H1 (cell line): ENCODE data around the gene CASP5. TPM values are rescaled to one million over a fixed set of nuclear protein-coding genes. Genes with fewer than 3 reads are reported as not detected.

Experiments used
- CTCF ChIA-PET: fragments of 300-600 bp; sonication (Branson Sonifier 250); formaldehyde crosslinking; loops from one replicate; lab custom pipeline; 2021; ENCODE audit not compliant: partially characterized antibody; lab: Charles Lee
- POLR2A ChIA-PET: fragments of 300-600 bp; sonication (Branson Sonifier 250); formaldehyde crosslinking; loops from one replicate; lab custom pipeline; 2021; ENCODE audit warnings: inconsistent platforms; ENCODE audit not compliant: partially characterized antibody; lab: Charles Lee
- DNase-seq, 2 experiments: peaks; one replicate each; pipeline versions ENCODE4 v3.0.0 to v3.0.0-alpha.2; 2010 to 2022; ENCODE audit warnings: low spot score in 2 of 2, low read depth in 1 of 2, mixed read lengths in 1 of 2
- FAIRE-seq: peaks from 2 replicates; lab custom pipeline; 2011; peaks lifted over from hg19 to GRCh38; lab: Jason Lieb, UNC
- H2AFZ ChIP-seq: 2 replicates; pipeline ENCODE4 v1.8.1; 2012; ENCODE audit warnings: low read length, inconsistent platforms
- H2AK5ac ChIP-seq: 2 replicates; pipeline ENCODE4 v1.6.1; 2013; ENCODE audit warnings: low read depth, low read length
- H2BK120ac ChIP-seq: replicated peaks from 2 replicates; pipeline ENCODE3; 2013; ENCODE audit warnings: low read depth, low read length, inconsistent platforms
- H2BK12ac ChIP-seq: 2 replicates; pipeline ENCODE4 v1.6.1; 2013; ENCODE audit warnings: low read depth, low read length
- H2BK15ac ChIP-seq: 2 replicates; pipeline ENCODE4 v1.6.1; 2013; ENCODE audit warnings: low read length
- H2BK20ac ChIP-seq: 2 replicates; pipeline ENCODE4 v1.6.1; 2013; ENCODE audit warnings: low read length
- H2BK5ac ChIP-seq: 2 replicates; pipeline ENCODE4 v1.6.1; 2013; ENCODE audit warnings: low read depth, low read length
- H3K14ac ChIP-seq: 2 replicates; pipeline ENCODE4 v1.6.1; 2013; ENCODE audit warnings: inconsistent platforms; ENCODE audit not compliant: insufficient read length
- H3K18ac ChIP-seq: 2 replicates; pipeline ENCODE4 v1.6.1; 2013; ENCODE audit warnings: low read length; ENCODE audit errors: extremely low read depth
- H3K23ac ChIP-seq: 2 replicates; pipeline ENCODE4 v1.6.1; 2013; ENCODE audit warnings: inconsistent platforms; ENCODE audit not compliant: insufficient read length
- H3K23me2 ChIP-seq: 2 replicates; pipeline ENCODE4 v1.6.1; 2013; ENCODE audit warnings: low read depth, low read length
- H3K27ac ChIP-seq: 2 replicates; pipeline ENCODE4 v1.6.1; 2011; ENCODE audit warnings: low read depth, low read length, inconsistent platforms
- H3K27me3 ChIP-seq, 4 experiments: replicated peaks in 1 of 4; 1 replicate in 1 of 4; 2 replicates in 3 of 4; pipeline versions ENCODE4 v1.6.1 to v1.8.1; 2011 to 2013; ENCODE audit warnings: low read length in 3 of 4, mild to moderate bottlenecking in 3 of 4, inconsistent platforms in 2 of 4, mixed read lengths in 2 of 4, moderate library complexity in 1 of 4; ENCODE audit not compliant: control insufficient read depth in 3 of 4, insufficient read depth in 3 of 4; ENCODE audit errors: extremely low read depth in 1 of 4
- H3K36me3 ChIP-seq, 4 experiments: 2 replicates each; pipeline versions ENCODE4 v1.6.1 to v1.8.1; 2011 to 2013; ENCODE audit warnings: mild to moderate bottlenecking in 4 of 4, low read length in 3 of 4, moderate library complexity in 2 of 4, control low read depth in 1 of 4, inconsistent platforms in 1 of 4; ENCODE audit not compliant: insufficient read depth in 4 of 4, control insufficient read depth in 2 of 4
- H3K4ac ChIP-seq: replicated peaks from 2 replicates; pipeline ENCODE3; 2013; ENCODE audit warnings: low read length, low read depth, mixed read lengths, inconsistent platforms; ENCODE audit not compliant: insufficient read length
- H3K4me1 ChIP-seq, 4 experiments: replicated peaks in 1 of 4; 1 replicate in 1 of 4; 2 replicates in 3 of 4; pipeline versions ENCODE4 v1.6.1 to v1.8.1; 2011 to 2013; ENCODE audit warnings: low read length in 3 of 4, inconsistent platforms in 2 of 4, mixed read lengths in 1 of 4; ENCODE audit not compliant: insufficient read depth in 4 of 4, control insufficient read depth in 3 of 4
- H3K4me2 ChIP-seq, 2 experiments: 2 replicates each; pipeline versions ENCODE4 v1.6.1 to v1.8.1; 2011 to 2013; ENCODE audit warnings: low read depth in 2 of 2, low read length in 2 of 2, control low read depth in 1 of 2, inconsistent platforms in 1 of 2, mild to moderate bottlenecking in 1 of 2; ENCODE audit not compliant: insufficient read depth in 1 of 2
- H3K4me3 ChIP-seq, 4 experiments: fragments of 200-600, 300-600 bp in 1 of 4; sonication (generic), shearing (Covaris generic), sonication (Bioruptor Twin) in 1 of 4; 2 replicates each; pipeline versions ENCODE4 v1.5.1 to v1.8.1; 2011 to 2016; ENCODE audit warnings: low read length in 4 of 4, low read depth in 3 of 4, control low read depth in 2 of 4, inconsistent platforms in 2 of 4, mild to moderate bottlenecking in 2 of 4, mixed read lengths in 1 of 4, moderate library complexity in 1 of 4; ENCODE audit not compliant: insufficient read depth in 2 of 4; ENCODE audit errors: extremely low read depth in 1 of 4
- H3K56ac ChIP-seq: replicated peaks from 2 replicates; pipeline ENCODE3; 2013; ENCODE audit warnings: low read depth, mild to moderate bottlenecking, mixed read lengths, low read length, inconsistent platforms; ENCODE audit not compliant: insufficient read length
- H3K79me1 ChIP-seq: 2 replicates; pipeline ENCODE4 v1.6.1; 2013; ENCODE audit warnings: low read depth, low read length, control low read depth
- H3K79me2 ChIP-seq, 2 experiments: 2 replicates each; pipeline versions ENCODE4 v1.6.1 to v1.8.1; 2012 to 2013; ENCODE audit warnings: low read length in 2 of 2, mild to moderate bottlenecking in 2 of 2, inconsistent platforms in 1 of 2; ENCODE audit not compliant: insufficient read depth in 2 of 2, control insufficient read depth in 1 of 2
- H3K9ac ChIP-seq, 4 experiments: replicated peaks in 1 of 4; 1 replicate in 1 of 4; 2 replicates in 3 of 4; pipeline versions ENCODE4 v1.6.1 to v1.8.1; 2011 to 2013; ENCODE audit warnings: low read depth in 3 of 4, low read length in 3 of 4, control low read depth in 2 of 4, mild to moderate bottlenecking in 2 of 4, moderate library complexity in 2 of 4, inconsistent platforms in 1 of 4; ENCODE audit errors: extremely low read depth in 1 of 4
- H3K9me3 ChIP-seq, 2 experiments: 2 replicates each; pipeline versions ENCODE4 v1.6.1 to v1.8.1; 2012 to 2013; ENCODE audit warnings: mild to moderate bottlenecking in 2 of 2, moderate library complexity in 2 of 2, control low read depth in 1 of 2, inconsistent platforms in 1 of 2, low read depth in 1 of 2, low read length in 1 of 2, mixed read lengths in 1 of 2; ENCODE audit not compliant: insufficient read depth in 2 of 2
- H4K20me1 ChIP-seq, 2 experiments: replicated peaks in 1 of 2; 2 replicates each; pipeline versions ENCODE3 to v1.8.1; 2011 to 2013; ENCODE audit warnings: inconsistent platforms in 2 of 2, low read length in 2 of 2, mild to moderate bottlenecking in 1 of 2; ENCODE audit not compliant: insufficient read depth in 2 of 2, control insufficient read depth in 1 of 2
- H4K5ac ChIP-seq: 2 replicates; pipeline ENCODE4 v1.6.1; 2013; ENCODE audit warnings: low read length, low read depth, mixed read lengths, inconsistent platforms; ENCODE audit not compliant: insufficient read length
- H4K8ac ChIP-seq: 2 replicates; pipeline ENCODE4 v1.8.0; 2013; ENCODE audit warnings: mild to moderate bottlenecking, moderate library complexity, low read length, inconsistent platforms; ENCODE audit not compliant: insufficient read depth; ENCODE audit errors: extremely low read depth
- H4K91ac ChIP-seq: replicated peaks from 2 replicates; pipeline ENCODE3; 2013; ENCODE audit warnings: low read length, mixed read lengths, inconsistent platforms; ENCODE audit not compliant: insufficient read length
- BRCA1 ChIP-seq: IDR thresholded peaks from 2 replicates; pipeline ENCODE4 v1.6.1; 2012; ENCODE audit warnings: low read depth, low read length, improper control_type of control experiment
- FOSL1 ChIP-seq: IDR thresholded peaks from 2 replicates; pipeline ENCODE4 v1.6.1; 2011; ENCODE audit warnings: mild to moderate bottlenecking, low read depth, low read length, moderate library complexity; ENCODE audit not compliant: insufficient read depth
- JUN ChIP-seq: IDR thresholded peaks from 2 replicates; pipeline ENCODE4 v1.6.1; 2011; ENCODE audit warnings: low read depth, mild to moderate bottlenecking, improper control_type of control experiment, low read length
- KDM1A ChIP-seq: fragments of 200-600, 300-600 bp; sonication (generic); IDR thresholded peaks from 2 replicates; pipeline ENCODE4 v1.7.1; 2016; ENCODE audit warnings: mild to moderate bottlenecking, low read length, borderline replicate concordance
- KDM4A ChIP-seq: IDR thresholded peaks from one replicate; pipeline ENCODE4 v1.7.1; 2012; ENCODE audit warnings: low read depth, mild to moderate bottlenecking, moderate library complexity, low read length, inconsistent platforms; ENCODE audit not compliant: severe bottlenecking
- MAX ChIP-seq: IDR thresholded peaks from 2 replicates; pipeline ENCODE4 v1.6.1; 2012; ENCODE audit warnings: inconsistent platforms
- RNF2 ChIP-seq: fragments of 200-900, 300-1000 bp; sonication (generic); IDR thresholded peaks from 2 replicates; pipeline ENCODE4 v1.7.1; 2016; ENCODE audit warnings: borderline replicate concordance, low read depth, mild to moderate bottlenecking, antibody characterized with exemption, low read length; ENCODE audit not compliant: poor library complexity, severe bottlenecking; ENCODE audit errors: missing control alignments
- SIN3A ChIP-seq, 2 experiments: IDR thresholded peaks in 1 of 2; conservative IDR thresholded peaks in 1 of 2; 2 replicates each; pipeline ENCODE4 v1.6.1; 2011 to 2012; ENCODE audit warnings: low read length in 2 of 2, improper control_type of control experiment in 1 of 2, low read depth in 1 of 2, mild to moderate bottlenecking in 1 of 2
- SIRT6 ChIP-seq: IDR thresholded peaks from one replicate; pipeline ENCODE4 v1.7.1; 2012; ENCODE audit warnings: low read length, inconsistent platforms
- SP2 ChIP-seq: IDR thresholded peaks from 2 replicates; pipeline ENCODE4 v1.6.1; 2012; ENCODE audit warnings: mild to moderate bottlenecking, low read length, inconsistent platforms
- SRF ChIP-seq: IDR thresholded peaks from 2 replicates; pipeline ENCODE4 v1.6.1; 2011; ENCODE audit warnings: mild to moderate bottlenecking, low read depth, low read length, moderate library complexity
- SUZ12 ChIP-seq: fragments of 200-600 bp; sonication (generic); IDR thresholded peaks from 2 replicates; pipeline ENCODE4 v1.6.1; 2012; ENCODE audit warnings: mild to moderate bottlenecking, inconsistent platforms, low read length, moderate library complexity, mixed read lengths
- TEAD4 ChIP-seq: IDR thresholded peaks from 2 replicates; pipeline ENCODE4 v1.6.1; 2012; ENCODE audit warnings: low read depth, low read length, inconsistent platforms, mixed read lengths
- WGBS, 2 experiments: shearing (Covaris generic) in 1 of 2; methylation state at CpG; one replicate each; pipeline versions ENCODE4 v1.1.6 to v1.1.7; 2013 to 2015; ENCODE audit warnings: low lambda C conversion rate in 2 of 2, mixed read lengths in 2 of 2, inconsistent platforms in 1 of 2, low coverage in 1 of 2, missing lambda C conversion rate in 1 of 2; ENCODE audit not compliant: insufficient replicate concordance in 2 of 2, insufficient coverage in 1 of 2, insufficient read length in 1 of 2; ENCODE audit errors: extremely low coverage in 1 of 2, missing lambda C conversion rate in 1 of 2; 5-methylcytosine and 5-hydroxymethylcytosine counted together
- polyA plus RNA-seq, 7 experiments: library from polyadenylated mRNA; depleted of rRNA in 3 of 7; stranded (reverse) in 5 of 7; unstranded in 2 of 7; fragments of >200 nt in 5 of 7; fragments of 200-250 nt in 2 of 7; gene quantifications; 1 replicate in 5 of 7; 2 replicates in 1 of 7; 4 replicates in 1 of 7; pipeline versions ENCODE4 v1.2.1 to v1.2.3, GENCODE V29; 2011 to 2013; ENCODE audit warnings: missing spikeins in 2 of 7, mixed read lengths in 2 of 7
- total RNA-seq: library from RNA; stranded (reverse); fragmentation: NEBNext Ultra II Directional; extraction: Animal tissue kit (Norgen Biotek cat#: 25700); gene quantifications from 2 replicates; pipeline ENCODE4 v1.2.1, GENCODE V29; 2021

Gene CASP5
- total and polyA plus RNA-seq, 2 of the 8 experiments (the other 6 are each of a cell fraction or from before 2014, with no cell fraction given), result not detected

- Histone ChIP-seq H3K4me1 (peaks cover 0 to 5% (median under 1%) of the 10 kb centered on the region in 4 experiments; a peak in 3 of 7 replicates), H3K23me2 (no peaks in the 10 kb centered on the region; the same call in 1 of the 2 replicates), H3K9me3 (peaks cover 4 to 5% of the 10 kb centered on the region in 2 experiments; a peak in 3 of 4 replicates), H4K5ac (no peak overlapping the region), H4K20me1 (no peaks in the 10 kb centered on the region), H4K8ac (no peak overlapping the region), H3K18ac (no peak overlapping the region), H3K79me1 (no peaks in the 10 kb centered on the region), H3K4me2 (no peak overlapping the region), H2AK5ac (no peak overlapping the region), H3K9ac (no peak overlapping the region), H3K4me3 (no peak overlapping the region), H2AFZ (no peak overlapping the region), H3K14ac (no peak overlapping the region), H3K4ac (no peak overlapping the region), H4K91ac (no peak overlapping the region), H3K56ac (no peak overlapping the region), H3K36me3 (peaks cover 0 to 2% (median 0%) of the 10 kb centered on the region in 4 experiments; a peak in 2 of 8 replicates), H3K79me2 (no peaks in the 10 kb centered on the region), H2BK120ac (no peak overlapping the region), H2BK12ac (no peak overlapping the region), H3K27ac (no peak overlapping the region), H2BK15ac (no peak overlapping the region), H3K23ac (no peak overlapping the region), H2BK20ac (no peak overlapping the region), H2BK5ac (no peak overlapping the region), H3K27me3 (no peaks in the 10 kb centered on the region)
- 90% methylated on average over 1 of the region's 1 CpG; no CpG with 5 or more reads in 1 of the 2 experiments for WGBS, 2 experiments
- DNase-seq (no peak), FAIRE-seq (no peak)
- ChIA-PET POLR2A (no interaction called here), CTCF (interaction anchor here (1.0 to 1.5 kb wide), 4 partner anchors 10 to 899 kb away, joined by 3 read pairs; no protein-coding TSS in a partner anchor)
- no peak for TF ChIP-seq KDM4A
- no peak for TF ChIP-seq JUN
- TF ChIP-seq SIRT6, result no peak
- no peak for TF ChIP-seq FOSL1
- TF ChIP-seq KDM1A, result no peak
- TF ChIP-seq SRF, result no peak
- no peak for TF ChIP-seq SUZ12
- no peak for TF ChIP-seq TEAD4
- no peak for TF ChIP-seq SIN3A (conservative IDR thresholded peaks at IDR 0.05 in 1 of 2, IDR thresholded peaks at IDR 0.05 in 1 of 2; ENCODE audit: low read depth in 1 of 2, low read length in 2 of 2)
- no peak for TF ChIP-seq RNF2
- TF ChIP-seq BRCA1, result no peak
- no peak for TF ChIP-seq MAX
- no peak for TF ChIP-seq SP2
Measured at GRCh38 chr11:104964247-104964646, 58.7 kb downstream of the CASP5 start.
